Adrenal gland (tissue), 5 donors: ENCODE data around the gene ASCL2.

Experiments used
- CTCF ChIP-seq, 6 experiments: fragments of 450-650 bp in 4 of 6; fragments of 200-600 bp in 2 of 6; sonication (generic) in 1 of 6; IDR thresholded peaks; 1 replicate in 5 of 6; 2 replicates in 1 of 6; pipeline versions ENCODE4 v1.5.1 to v1.8.0; 2016 to 2021; ENCODE audit warnings: antibody characterized with exemption in 6 of 6, mild to moderate bottlenecking in 2 of 6, moderate library complexity in 1 of 6
- POLR2A ChIP-seq, 2 donors: fragments of 450-650 bp; IDR thresholded peaks; one replicate each; pipeline ENCODE4 v1.6.1; 2017; ENCODE audit warnings: antibody characterized with exemption in 2 of 2, mild to moderate bottlenecking in 2 of 2, moderate library complexity in 1 of 2
- donor health status: DM: no; HTN: no; CAD: no.

- TF ChIP-seq POLR2A (IDR thresholded peaks at IDR 0.05) (no peak), CTCF (IDR thresholded peaks at IDR 0.05) (no peak)
Observed at GRCh38 chr11:2263724-2264360, 6.5 kb downstream of the ASCL2 start.
